Caco-2 (cell line): Measurements from ENCODE around the gene BTBD17. TPM values are rescaled to one million over a fixed set of nuclear protein-coding genes. Genes with fewer than 3 reads are reported as not detected.

Source experiments
- BruUV-seq: library from RNA; stranded (reverse); fragments of 400-500 nt; replicated peaks from 2 replicates; lab custom pipeline; 2021; lab: Mats Ljungman, UMichigan
- CTCF ChIA-PET: fragments of 300-600 bp; sonication (Branson Sonifier 250); formaldehyde crosslinking; loops from one replicate; lab custom pipeline; 2022; ENCODE audit warnings: antibody characterized with exemption; lab: Charles Lee
- POLR2A ChIA-PET: fragments of 300-600 bp; sonication (Branson Sonifier 250); formaldehyde crosslinking; loops from one replicate; lab custom pipeline; 2022; ENCODE audit warnings: antibody characterized with exemption; lab: Charles Lee
- DNase-seq, 2 experiments: peaks; one replicate each; pipeline versions ENCODE4 v3.0.0 to v3.0.0-alpha.2; 2020 to 2022
- H3K27me3 ChIP-seq: replicated peaks from 2 replicates; pipeline ENCODE4 v1.6.0; 2011; ENCODE audit warnings: low read length; ENCODE audit not compliant: control insufficient read depth, insufficient read depth
- H3K36me3 ChIP-seq: 2 replicates; pipeline ENCODE4 v1.5.1; 2011; ENCODE audit warnings: low read length; ENCODE audit not compliant: control insufficient read depth, insufficient read depth
- H3K4me1 ChIP-seq: fragments of 250-450 bp; sonication (Bioruptor Pico); 2 replicates; pipeline ENCODE4 v1.5.1; 2020; ENCODE audit warnings: mild to moderate bottlenecking
- H3K4me3 ChIP-seq: 2 replicates; pipeline ENCODE4 v1.5.1; 2011; ENCODE audit warnings: low read depth, mild to moderate bottlenecking, control low read depth, low read length
- H3K9me3 ChIP-seq: fragments of 250-450 bp; sonication (Bioruptor Pico); 2 replicates; pipeline ENCODE4 v1.5.1; 2020; ENCODE audit warnings: mild to moderate bottlenecking, moderate library complexity
- H3K27ac Mint-ChIP-seq: one replicate; pipeline ENCODE4 v1.8.0; 2022; ENCODE audit warnings: mixed read lengths; ENCODE audit not compliant: unreplicated experiment
- H3K27me3 Mint-ChIP-seq: one replicate; pipeline ENCODE4 v1.8.0; 2022; ENCODE audit warnings: mixed read lengths; ENCODE audit not compliant: insufficient read depth, unreplicated experiment
- H3K36me3 Mint-ChIP-seq: one replicate; pipeline ENCODE4 v1.8.0; 2022; ENCODE audit warnings: mild to moderate bottlenecking, mixed read lengths; ENCODE audit not compliant: insufficient read depth, unreplicated experiment
- H3K4me1 Mint-ChIP-seq: one replicate; pipeline ENCODE4 v1.8.0; 2022; ENCODE audit warnings: low read depth, mixed read lengths; ENCODE audit not compliant: unreplicated experiment
- H3K4me3 Mint-ChIP-seq: one replicate; pipeline ENCODE4 v1.8.0; 2022; ENCODE audit warnings: mild to moderate bottlenecking, moderate library complexity, mixed read lengths; ENCODE audit not compliant: unreplicated experiment
- H3K9me3 Mint-ChIP-seq: one replicate; pipeline ENCODE4 v1.8.0; 2022; ENCODE audit warnings: mixed read lengths; ENCODE audit not compliant: unreplicated experiment
- intact Hi-C: fragments of 100-400 bp; cut with micrococcal nuclease; formaldehyde crosslinking; loops from one replicate; pipeline ENCODE4 v1.10.0; 2022; ENCODE audit not compliant: unreplicated experiment
- total RNA-seq: library from RNA; stranded (reverse); gene quantifications from 2 replicates; pipeline ENCODE4 v1.2.3, GENCODE V29; 2022
- TF ChIP-seq, protein P1 (sequence below), 2 experiments: fragments of 200-600 bp in 1 of 2; IDR thresholded peaks; 1 replicate in 1 of 2; 2 replicates in 1 of 2; pipeline versions ENCODE4 v1.5.1 to v1.8.0; 2011 to 2022; ENCODE audit warnings: antibody characterized with exemption in 1 of 2, control low read depth in 1 of 2, inconsistent platforms in 1 of 2, low read depth in 1 of 2, low read length in 1 of 2, mild to moderate bottlenecking in 1 of 2, moderate library complexity in 1 of 2; ENCODE audit not compliant: insufficient read depth in 1 of 2, severe bottlenecking in 1 of 2, unreplicated experiment in 1 of 2

The BTBD17 gene
- total RNA-seq, 1 experiment from 2014 or later, result not detected

- Mint-ChIP-seq H3K4me1 (peaks cover 20% of the 10 kb centered on the region), H3K4me3 (no peak overlapping the region), H3K9me3 (peaks cover 4% of the 10 kb centered on the region), H3K27ac (peak overlapping the region; percentile 73), H3K36me3 (peaks cover 5% of the 10 kb centered on the region), H3K27me3 (no peaks in the 10 kb centered on the region)
- H3K36me3 ChIP-seq, result no peaks in the 10 kb centered on the region
- ChIA-PET POLR2A (no interaction called here), CTCF (interaction anchor here (0.6 to 4.4 kb wide), 12 partner anchors 9 to 248 kb away, joined by 3 to 110 read pairs (median 5); partner anchors contain the start of gene GPR142)
- no TSS peak for BruUV-seq
- no peaks in the 10 kb centered on the region for H3K9me3 ChIP-seq
- intact Hi-C loops, result no loop called here
- TF ChIP-seq, protein P1, sequence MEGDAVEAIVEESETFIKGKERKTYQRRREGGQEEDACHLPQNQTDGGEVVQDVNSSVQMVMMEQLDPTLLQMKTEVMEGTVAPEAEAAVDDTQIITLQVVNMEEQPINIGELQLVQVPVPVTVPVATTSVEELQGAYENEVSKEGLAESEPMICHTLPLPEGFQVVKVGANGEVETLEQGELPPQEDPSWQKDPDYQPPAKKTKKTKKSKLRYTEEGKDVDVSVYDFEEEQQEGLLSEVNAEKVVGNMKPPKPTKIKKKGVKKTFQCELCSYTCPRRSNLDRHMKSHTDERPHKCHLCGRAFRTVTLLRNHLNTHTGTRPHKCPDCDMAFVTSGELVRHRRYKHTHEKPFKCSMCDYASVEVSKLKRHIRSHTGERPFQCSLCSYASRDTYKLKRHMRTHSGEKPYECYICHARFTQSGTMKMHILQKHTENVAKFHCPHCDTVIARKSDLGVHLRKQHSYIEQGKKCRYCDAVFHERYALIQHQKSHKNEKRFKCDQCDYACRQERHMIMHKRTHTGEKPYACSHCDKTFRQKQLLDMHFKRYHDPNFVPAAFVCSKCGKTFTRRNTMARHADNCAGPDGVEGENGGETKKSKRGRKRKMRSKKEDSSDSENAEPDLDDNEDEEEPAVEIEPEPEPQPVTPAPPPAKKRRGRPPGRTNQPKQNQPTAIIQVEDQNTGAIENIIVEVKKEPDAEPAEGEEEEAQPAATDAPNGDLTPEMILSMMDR (IDR thresholded peaks at IDR 0.05; ENCODE audit: insufficient read depth in 1 of 2, low read depth in 1 of 2, low read length in 1 of 2, severe bottlenecking in 1 of 2, unreplicated experiment in 1 of 2), result peak; percentile 41
- H3K4me1 ChIP-seq, result peaks cover 18% of the 10 kb centered on the region
- H3K27me3 ChIP-seq, result no peaks in the 10 kb centered on the region
- DNase-seq, result peak; percentile 69 to 71
- no peak overlapping the region for H3K4me3 ChIP-seq
Measured at GRCh38 chr17:74380086-74380958, 18.7 kb upstream of the BTBD17 start.

DNA sequence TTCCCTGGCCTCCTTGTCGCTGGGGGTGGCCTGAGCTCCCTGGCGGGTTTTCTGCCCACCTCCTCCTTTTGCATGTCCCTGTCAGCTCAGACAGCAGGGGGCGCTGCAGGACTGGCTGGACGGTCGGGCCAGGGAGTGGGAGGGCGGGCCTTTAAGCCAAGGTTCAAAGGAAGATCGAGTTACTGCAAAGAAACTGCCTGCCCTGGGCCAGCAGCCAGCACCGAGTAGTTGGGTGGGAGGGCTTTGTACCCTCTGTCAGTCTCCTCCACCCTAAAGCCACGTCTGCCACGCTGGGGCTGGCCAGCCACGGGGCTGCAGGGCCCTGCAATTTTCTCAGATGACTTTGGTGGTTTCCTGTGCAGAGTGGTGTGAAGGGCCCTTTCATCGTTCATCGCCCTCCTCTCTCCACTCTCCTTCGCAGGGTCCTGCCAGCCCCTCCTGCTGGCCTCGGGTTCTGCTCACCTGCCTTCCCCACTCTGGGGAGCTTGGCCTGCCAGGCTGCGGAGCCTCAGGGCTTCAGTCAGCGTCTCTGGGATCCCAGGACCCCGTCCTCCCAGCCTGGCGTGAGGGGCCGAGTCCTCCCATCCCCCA, 17.9 kb upstream of the BTBD17 start:
- Histone ChIP-seq H3K4me3 (no peak overlapping the region), H3K27me3 (no peaks in the 10 kb centered on the region), H3K9me3 (no peaks in the 10 kb centered on the region), H3K4me1 (peaks cover 18% of the 10 kb centered on the region), H3K36me3 (no peaks in the 10 kb centered on the region)
- Mint-ChIP-seq H3K9me3 (no peaks in the 10 kb centered on the region), H3K27ac (no peak overlapping the region), H3K4me1 (peaks cover 16% of the 10 kb centered on the region), H3K36me3 (peaks cover 5% of the 10 kb centered on the region), H3K27me3 (no peaks in the 10 kb centered on the region), H3K4me3 (no peak overlapping the region)
- POLR2A ChIA-PET, result no interaction called here
- CTCF ChIA-PET, result interaction anchor here (0.6 to 4.4 kb wide), 23 partner anchors 9 to 357 kb away, joined by 3 to 110 read pairs (median 4); partner anchors contain the start of genes GPR142 and RAB37
- BruUV-seq, result no TSS peak
- intact Hi-C loops, result loop anchor here (1.0 to 5.0 kb wide), 5 partner anchors 51 to 223 kb away; no protein-coding TSS in a partner anchor
- peak; percentile 92 to 95 for DNase-seq
- TF ChIP-seq, protein P1 (IDR thresholded peaks at IDR 0.05; ENCODE audit: insufficient read depth in 1 of 2, low read depth in 1 of 2, low read length in 1 of 2, severe bottlenecking in 1 of 2, unreplicated experiment in 1 of 2), result peak; percentile 95 to 98

- H3K4me3 Mint-ChIP-seq, result no peak overlapping the region
- ChIA-PET CTCF (no interaction called here), POLR2A (no interaction called here)
- Histone ChIP-seq H3K27me3 (no peaks in the 10 kb centered on the region), H3K4me3 (no peak overlapping the region), H3K4me1 (peaks cover 18% of the 10 kb centered on the region), H3K9me3 (no peaks in the 10 kb centered on the region), H3K36me3 (no peaks in the 10 kb centered on the region)
- no peaks in the 10 kb centered on the region for H3K9me3 Mint-ChIP-seq
- DNase-seq, result no peak
- TF ChIP-seq, protein P1 (IDR thresholded peaks at IDR 0.05; ENCODE audit: insufficient read depth in 1 of 2, low read depth in 1 of 2, low read length in 1 of 2, severe bottlenecking in 1 of 2, unreplicated experiment in 1 of 2), result no peak
- peaks cover under 1% of the 10 kb centered on the region for H3K4me1 Mint-ChIP-seq
- intact Hi-C loops, result loop anchor here (5.0 kb wide), 1 partner anchor 227 kb away; no protein-coding TSS in a partner anchor
- no peaks in the 10 kb centered on the region for H3K27me3 Mint-ChIP-seq
- H3K36me3 Mint-ChIP-seq, result peaks cover 5% of the 10 kb centered on the region
- no TSS peak for BruUV-seq
- H3K27ac Mint-ChIP-seq, result no peak overlapping the region
Measured at GRCh38 chr17:74374858-74375257, 13.2 kb upstream of the BTBD17 start.
